ENCODE results near the gene TMPRSS6.
A peak's percentile ranks its signal among the peaks of the same experiment; 100 is the strongest.
"Not testable (repeated sequence)": the region's sequence is repeated elsewhere in the genome, so short reads cannot be mapped to it uniquely, and the experiment has no call there.

The TMPRSS6 gene

DNA sequence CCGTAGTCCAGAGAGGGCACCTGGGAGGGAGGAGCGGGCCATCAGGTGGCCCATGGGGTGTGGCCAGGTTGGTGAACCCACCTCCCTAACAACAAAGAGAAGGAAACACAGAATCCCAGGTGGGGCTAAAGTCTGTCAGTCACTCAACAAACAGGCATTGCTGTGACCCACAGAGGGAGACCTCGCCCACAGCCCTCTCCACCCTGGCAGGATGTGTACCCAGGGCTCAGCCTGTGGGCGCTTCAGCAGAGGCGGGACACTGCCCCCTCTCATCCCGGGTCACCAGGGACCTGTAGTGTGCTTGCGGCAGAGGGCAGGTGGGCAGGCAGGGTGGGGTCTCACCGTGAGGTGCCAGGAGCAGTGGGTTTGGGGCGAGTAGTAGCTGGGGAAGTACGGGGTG is 25.1 kb downstream of the TMPRSS6 start:
- DNase-seq, result no peak

DNA sequence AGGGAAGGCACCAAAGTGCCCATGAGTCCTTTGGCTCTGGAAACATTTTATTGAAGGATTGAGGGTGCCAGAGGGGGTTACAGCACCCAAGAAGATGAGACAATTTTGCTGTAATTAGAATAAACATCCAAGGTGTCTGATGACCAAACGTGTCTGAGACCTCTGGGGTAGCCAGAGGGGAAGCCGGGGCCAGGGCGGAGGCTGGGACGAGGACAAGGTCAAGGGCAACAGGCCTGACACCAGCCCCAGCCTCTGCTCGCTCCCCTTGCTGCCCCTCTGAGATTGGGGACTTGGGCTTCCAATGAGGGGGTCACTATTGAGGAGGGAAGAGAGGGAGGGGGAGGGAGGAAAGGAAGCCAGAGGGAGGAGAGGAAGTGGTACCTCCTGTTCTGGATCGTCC is 25.6 kb downstream of the TMPRSS6 start:
- DNase-seq, result no peak

DNA sequence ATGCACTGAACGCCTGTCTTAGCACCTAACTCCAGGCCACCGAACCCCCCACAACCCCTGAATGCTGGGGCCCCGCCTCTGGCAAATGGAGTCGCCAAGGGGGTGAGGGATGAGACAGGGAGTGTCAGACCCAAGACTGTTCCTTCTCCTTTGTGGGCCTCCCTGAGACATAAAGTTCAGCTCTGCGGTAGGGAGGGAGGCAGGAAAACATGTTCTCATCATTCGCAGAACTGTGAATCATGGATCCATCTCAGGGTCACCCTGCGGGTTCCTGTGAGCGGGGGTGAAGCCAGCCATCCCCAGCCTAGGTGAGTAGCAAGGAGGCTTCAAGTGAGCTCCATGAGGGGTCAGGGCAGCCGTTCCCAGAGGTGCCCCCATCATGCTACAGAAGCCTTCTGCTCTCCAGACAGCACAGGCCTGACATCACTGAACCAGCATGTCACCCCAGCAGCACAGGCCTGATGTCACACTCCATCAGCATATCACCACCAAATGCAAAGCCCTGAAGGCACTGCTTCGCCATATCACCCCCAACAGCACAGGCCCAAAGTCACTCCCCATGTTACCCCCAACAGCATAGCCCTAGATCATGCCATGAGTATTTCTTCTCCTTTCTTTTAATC is 27.2 kb downstream of the TMPRSS6 start:
- DNase-seq, result no peak

DNA sequence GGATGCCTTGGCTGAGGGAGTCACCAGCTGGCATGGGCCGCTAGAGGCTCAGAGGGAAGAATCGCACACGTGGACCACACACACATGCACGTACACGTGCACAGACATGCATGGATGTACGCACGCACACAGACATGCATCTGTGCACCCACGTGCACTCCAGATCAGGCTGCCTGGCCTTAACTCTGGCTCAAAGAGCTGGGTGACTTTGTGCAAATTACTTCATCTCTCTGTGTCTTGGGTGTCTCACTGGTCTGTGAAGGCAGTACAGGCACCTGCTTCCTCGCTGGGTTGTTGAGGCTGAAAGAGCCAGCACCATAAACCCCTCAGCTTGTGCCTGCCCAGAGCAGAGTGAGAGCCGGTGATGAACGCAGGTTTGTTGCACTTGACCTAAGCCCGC is 28.7 kb downstream of the TMPRSS6 start:
- DNase-seq, result peak; percentile 67

DNA sequence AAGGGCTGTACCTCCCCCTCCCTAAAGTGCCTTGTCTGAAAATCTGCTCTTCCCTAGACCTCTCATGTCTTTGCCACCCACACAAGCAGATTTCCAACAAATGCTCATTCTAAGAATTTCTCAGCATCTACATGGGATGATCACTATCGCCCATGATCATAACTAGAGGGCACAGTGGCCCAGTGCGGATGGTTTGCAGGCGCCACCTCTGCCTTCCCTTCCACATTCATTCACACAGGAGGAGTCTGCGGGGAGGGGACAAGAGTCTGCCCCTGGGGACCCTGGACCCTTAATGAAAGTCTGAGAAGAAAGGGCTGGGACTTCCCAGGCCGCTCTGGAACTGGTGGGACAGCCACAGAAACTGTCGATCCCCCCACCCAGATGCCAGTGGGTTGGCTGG is 29.1 kb downstream of the TMPRSS6 start:
- no peak for DNase-seq

DNA sequence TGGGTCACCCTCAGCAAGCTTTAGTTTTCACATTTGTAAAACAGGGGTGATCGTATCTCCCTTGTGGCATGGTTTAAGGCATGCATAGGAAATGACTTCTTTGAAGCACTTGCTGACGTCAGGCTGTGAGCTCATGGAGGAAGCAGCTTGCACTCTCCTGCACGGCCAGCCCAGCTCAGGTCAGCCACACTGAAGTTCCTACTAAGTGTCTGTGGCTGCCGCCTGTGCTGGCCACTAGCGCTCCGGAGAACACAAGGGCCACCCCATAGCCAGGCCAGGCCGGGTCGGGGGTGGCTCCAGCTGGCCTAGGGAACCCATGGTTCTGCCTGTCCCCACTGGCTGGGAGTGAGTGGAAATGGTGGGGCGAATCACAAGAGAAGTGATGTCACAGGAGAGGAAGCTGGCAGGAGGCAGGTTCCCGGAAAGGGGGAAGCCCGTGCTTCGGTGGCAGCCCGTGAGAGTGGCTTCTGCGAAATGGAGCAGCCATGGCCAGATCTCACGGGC is 29.8 kb downstream of the TMPRSS6 start:
- DNase-seq, result no peak

DNA sequence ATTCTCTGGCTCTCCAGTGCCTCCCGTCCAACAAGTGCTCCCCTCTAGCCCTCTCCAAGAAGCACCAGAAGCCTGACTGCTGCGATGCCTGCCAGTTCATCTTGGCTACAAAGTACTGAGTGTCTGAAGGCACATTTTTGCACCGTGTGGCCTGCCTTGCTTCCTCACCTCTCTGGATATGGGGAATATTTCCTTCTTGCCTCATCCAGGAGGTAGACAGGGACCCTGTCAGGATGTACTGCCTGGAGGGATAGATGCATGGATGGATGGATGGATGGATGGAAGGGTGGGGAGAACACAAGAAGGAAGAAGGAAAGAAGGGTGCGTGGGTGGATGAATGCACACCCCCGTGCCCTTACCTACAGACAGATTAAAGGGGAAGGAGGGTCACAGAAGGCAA is 30.4 kb downstream of the TMPRSS6 start:
- no peak for DNase-seq

DNA sequence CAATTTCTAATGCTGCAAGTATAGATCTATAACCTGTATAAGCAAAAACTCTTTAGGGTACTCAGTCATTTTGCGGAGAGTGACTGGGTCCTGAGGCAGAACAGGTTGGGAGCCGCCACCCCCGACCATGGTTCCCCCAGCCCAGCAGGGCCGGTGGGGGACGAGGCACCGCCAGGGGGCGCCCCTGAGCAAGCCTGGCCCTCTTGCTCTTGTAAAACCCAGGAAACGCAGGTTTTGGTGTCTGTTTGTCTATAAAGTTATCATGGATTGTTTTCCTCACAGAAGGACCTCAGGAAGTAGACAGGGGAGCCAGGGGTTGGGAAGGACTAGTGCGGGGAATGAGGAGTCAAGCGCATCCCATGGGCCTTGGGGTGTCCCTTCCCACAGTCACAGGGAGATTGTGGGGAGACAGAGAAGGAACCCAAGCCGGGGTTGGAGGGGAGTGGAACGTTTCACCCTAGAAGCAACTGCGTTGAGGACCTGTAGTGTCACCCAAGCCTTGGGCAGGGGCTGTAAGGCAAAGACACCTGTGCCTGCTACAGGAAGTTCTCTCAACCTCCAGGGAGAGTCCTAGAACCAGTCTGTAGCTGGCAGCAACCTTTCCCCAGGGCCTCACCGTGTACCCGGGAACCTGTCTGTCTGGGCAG is 31.6 kb downstream of the TMPRSS6 start:
- DNase-seq, result peak; percentile 22

DNA sequence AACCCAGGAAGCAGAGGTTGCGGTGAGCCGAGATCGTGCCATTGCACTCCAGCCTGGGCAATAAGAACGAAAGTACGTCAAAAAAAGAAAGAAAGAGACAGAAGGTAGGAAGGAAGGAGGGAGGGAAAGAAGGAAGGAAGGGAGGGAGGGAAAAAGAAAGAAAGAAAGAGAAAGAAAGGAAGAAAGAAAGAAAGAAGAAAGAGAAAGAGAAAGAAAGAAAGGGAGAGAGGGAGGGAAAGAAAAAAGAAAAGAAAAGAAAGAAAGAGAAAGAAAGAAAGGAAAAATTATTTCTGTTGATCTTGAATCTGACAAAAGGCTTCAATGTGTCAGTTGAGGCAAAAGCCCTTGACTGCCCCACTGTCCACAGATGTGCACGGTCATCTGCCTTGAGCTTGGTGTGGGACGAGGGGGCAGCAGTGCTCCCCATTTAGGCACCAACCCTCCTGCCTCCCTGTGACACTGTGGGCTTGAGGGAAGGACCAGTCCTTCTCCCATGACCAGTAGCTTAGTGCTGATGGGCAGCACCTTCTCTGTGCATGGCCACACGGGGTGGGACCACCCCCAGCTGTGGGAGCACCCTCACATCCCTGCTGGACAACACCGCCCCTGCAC is 33.6 kb downstream of the TMPRSS6 start:
- no peak for DNase-seq

DNA sequence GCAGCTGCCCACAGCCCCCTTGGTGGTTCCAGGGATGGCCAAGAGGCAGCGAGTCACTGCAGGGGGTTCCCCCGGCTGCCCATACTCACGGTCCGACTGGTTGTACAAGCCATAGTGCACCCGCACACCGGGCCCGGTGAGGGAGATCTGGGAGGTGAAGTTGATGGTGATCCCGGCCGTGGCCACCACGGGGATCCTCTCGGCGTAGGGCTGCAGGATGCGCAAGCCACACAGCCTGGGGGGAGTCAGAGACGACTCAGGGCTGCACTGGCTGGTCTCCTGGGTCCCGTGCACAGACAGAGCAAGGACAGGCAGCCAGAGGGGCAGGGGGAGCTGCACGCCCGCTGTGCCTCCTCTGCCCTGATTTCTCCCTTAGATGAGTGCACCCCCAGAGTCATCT is 34.5 kb downstream of the TMPRSS6 start:
- no peak for DNase-seq

DNA sequence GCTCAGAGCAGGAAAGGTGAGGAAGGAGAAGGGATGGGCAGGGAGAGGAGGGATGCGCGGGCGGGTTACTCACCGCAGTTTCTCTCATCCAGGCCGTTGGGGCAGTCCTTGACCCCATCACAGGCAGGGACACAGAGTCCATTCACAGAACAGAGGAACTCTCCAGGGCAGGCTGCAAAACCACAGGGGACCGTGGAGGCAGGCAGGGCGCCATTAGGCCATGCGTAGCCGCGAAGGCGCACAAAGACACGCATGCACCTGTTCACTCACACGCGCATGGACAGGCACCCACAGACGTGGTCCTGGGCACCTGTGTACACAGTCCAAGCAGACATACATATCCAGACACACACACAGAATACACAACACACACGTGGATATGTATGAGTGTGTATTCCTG is 35.0 kb downstream of the TMPRSS6 start:
- DNase-seq, result no peak

DNA sequence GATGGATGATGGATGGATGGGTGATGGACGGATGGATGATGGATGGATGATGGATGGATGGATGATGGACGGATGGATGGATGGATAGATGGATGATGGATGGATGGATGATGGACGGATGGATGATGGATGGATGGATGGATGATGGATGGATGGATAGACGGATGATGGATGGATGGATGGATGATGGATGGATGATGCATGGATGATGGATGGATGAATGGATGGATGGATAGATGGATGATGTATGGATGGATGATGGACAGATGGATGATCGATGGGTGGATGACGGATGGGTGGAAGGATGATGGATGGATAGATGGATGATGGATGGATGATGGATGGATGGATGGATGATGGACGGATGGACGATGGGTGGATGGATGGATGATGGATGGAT is 36.8 kb downstream of the TMPRSS6 start:
- DNase-seq, result no peak

DNA sequence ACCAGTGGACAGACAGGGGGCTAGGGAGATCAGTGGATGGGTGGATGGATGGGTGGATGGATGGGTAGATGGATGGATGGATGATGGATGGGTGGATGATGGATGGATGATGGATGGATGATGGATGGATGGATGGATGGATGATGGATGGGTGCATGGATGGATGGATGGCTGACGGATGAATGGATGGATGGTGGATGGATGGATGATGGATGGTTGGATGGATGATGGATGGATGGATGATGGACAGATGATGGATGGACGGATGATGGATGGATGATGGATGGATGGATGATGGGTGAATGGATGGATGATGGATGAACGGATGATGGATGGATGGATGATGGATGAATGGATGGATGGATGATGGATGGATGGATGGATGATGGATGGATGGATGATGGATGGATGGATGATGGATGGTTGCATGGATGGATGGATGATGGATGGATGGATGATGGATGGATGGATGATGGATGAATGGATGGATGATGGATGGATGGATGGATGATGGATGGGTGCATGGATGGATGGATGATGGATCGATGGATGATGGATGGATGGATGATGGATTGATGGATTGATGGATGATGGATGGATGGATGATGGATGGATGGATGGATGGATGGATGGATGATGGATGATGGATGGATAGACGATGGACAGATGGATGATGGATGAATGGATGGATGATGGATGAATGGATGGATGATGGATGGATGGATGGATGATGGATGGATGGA is 37.5 kb downstream of the TMPRSS6 start:
- DNase-seq, result not testable (repeated sequence)

DNA sequence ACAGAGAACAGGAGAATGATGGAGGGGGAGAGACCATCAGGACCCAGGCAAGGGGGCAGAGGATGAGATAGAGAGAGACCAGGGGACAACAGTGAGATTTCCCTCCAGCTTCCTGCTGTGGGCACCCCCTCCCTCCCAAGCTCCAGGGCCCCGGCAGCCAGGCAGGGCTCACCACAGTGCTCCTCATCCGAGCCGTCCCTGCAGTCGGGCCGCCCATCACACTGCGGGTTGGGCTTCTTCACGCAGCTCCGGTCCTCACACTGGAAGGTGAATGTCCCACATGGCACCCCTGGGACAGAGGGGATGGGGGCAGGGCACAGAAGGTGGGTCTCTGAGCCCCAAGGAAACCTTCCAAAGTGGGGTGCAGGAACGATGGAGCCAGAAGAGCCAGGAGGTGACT is 38.8 kb downstream of the TMPRSS6 start:
- no peak for DNase-seq

DNA sequence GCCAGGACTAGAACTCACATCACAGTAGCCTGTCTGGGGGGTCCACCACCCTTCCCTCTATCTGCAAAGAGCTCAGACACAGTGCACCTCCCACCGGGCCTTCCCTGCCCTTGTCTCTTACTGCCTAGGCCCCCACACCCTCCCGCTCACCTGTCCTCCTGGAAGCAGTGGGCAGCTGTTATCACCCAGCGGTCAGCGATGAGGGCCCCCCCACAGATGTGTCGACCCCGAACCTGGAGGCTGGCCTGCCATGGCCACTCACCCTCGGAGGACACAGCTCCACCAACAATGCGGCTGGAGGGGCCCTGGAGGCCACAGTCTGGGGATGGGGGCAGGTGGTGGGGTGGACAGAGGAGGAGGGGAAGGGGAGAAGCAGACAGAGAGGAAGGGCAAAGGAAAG is 39.2 kb downstream of the TMPRSS6 start:
- DNase-seq, result no peak

DNA sequence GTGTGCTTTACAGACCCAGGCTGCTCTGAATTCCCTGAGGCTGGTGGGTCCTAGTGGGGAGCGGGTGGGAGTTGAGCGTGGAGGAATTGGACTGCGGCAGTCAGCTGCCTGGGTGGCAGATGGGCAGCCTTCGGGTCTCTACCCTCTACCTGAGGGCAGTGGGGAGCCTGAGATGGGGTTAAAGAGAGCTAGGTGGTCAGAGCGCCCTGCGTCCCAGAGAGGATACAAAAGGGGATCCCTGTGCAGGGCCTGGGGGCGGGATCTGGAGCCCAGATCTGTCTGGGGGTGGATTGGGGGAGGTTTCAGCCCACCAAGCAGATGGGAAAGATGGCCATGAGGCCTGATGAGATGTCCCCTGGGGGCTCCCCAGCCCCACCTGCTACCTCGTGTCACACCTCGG is 39.8 kb downstream of the TMPRSS6 start:
- DNase-seq, result no peak

DNA sequence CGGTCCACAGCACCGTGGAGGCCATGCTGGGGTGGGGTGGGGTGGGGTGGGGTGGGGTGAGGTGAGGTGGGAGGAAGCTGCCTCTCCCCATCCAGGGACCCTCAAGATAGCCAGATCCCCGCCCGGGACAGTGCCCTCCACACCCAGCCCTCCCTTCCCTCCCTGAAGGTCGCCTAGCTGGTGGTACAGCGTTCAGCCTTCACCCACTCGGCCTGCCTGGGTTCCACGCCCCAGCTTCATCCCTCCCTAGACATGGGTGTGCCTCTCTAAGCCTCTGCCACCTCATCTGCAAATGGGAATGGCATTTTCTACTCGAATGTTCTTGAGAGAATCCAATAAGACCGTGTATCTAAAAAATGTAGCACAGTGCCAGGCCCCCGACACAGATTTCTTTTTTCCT is 40.2 kb downstream of the TMPRSS6 start:
- DNase-seq, result no peak

DNA sequence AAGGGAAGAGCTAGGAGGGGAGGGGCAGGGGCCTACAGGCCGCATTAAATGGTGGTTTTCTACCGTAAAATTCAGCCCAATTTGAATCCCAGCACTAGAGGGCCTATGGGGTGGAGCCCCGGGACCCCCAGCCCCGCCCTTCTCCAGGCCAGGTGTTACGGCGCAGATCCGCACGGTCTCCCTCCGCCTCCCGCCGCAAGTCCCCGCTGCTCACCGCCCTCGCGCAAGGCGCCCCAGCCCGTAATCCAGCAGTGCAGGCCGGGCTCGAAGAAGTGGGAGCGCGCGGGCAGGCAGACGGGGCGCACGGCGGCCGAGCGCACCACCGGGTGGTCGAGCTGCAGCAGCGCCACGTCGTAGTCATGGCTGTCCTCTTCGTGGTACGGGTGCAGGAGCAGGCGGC is 40.7 kb downstream of the TMPRSS6 start:
- DNase-seq, result no peak

DNA sequence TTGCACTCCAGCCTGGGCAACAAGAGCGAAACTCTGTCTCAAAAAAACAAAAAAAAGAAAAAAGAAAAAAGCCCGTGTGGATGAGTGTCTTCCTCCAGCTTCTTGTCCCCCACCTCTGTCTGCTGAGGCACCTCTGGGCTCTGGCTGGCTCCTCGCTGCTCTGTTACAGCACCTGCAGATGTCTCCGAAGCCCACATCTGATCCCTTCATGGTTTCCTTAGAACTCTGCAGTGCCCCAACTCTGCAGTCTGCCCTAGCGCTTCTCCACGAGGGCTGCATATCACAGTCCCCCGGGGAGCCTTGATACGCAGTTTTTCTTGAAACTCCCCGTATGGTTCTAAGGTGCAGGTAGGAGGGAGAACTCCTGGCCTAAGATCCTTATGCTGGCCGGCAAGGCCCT is 42.1 kb downstream of the TMPRSS6 start:
- no peak for DNase-seq

DNA sequence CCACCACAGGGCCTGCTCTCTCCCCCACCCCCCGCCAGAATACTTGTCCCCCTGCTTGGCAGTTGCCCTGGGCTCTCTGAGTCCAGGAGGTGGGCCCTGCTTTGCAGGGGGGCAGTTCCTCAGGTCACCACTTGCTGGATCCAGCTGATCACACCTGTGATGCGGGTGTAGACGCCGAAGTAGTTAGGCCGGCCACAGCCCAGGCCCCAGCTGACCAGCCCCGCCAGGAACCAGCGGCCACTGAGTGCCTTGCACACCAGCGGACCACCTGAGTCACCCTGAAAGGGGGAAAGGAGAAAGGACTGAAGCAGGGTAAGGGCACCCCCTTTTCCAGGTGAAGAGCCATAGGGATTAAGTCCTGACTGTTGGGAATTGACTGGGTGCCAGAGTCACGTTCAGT is 43.6 kb downstream of the TMPRSS6 start:
- DNase-seq, result no peak

DNA sequence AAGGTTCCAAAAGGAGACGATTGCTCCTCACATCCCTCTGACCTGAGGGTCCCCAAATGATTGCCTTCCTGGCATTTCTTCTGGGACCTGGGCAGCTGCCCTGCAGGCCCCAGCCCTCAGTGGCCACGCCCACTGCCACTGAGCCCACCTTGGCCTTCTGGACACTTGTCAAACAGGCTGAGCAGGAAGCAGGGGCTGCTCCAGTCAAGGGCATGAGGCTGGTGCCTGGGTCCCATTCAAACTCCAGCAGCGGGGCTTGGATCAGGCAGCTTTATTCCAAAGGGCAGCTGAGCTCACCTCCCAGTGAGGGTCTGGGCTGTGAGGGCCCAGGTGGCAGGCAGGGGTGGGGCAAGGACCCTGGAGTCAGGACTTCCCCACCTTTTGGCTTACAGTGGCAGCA is 44.3 kb downstream of the TMPRSS6 start:
- no peak for DNase-seq

DNA sequence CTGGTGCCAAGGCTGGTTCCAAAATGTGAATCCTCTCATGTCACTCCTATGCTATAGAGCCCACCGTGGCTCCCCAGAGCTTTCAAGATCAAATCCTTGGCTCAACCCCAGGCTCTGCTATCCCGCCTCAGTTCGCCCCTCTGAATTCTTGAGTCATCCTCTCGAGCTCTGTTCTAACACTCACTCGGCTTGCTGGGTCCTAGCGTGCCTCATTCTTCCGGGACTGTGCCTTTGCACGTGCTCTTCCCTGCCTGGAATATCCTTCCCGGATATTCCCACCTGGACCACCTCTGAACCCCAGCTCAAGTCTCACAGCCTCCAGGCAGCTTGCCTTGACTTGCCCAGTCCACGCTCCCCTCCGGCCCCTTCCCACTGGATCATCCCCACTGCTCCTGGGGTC is 45.0 kb downstream of the TMPRSS6 start:
- DNase-seq, result no peak

DNA sequence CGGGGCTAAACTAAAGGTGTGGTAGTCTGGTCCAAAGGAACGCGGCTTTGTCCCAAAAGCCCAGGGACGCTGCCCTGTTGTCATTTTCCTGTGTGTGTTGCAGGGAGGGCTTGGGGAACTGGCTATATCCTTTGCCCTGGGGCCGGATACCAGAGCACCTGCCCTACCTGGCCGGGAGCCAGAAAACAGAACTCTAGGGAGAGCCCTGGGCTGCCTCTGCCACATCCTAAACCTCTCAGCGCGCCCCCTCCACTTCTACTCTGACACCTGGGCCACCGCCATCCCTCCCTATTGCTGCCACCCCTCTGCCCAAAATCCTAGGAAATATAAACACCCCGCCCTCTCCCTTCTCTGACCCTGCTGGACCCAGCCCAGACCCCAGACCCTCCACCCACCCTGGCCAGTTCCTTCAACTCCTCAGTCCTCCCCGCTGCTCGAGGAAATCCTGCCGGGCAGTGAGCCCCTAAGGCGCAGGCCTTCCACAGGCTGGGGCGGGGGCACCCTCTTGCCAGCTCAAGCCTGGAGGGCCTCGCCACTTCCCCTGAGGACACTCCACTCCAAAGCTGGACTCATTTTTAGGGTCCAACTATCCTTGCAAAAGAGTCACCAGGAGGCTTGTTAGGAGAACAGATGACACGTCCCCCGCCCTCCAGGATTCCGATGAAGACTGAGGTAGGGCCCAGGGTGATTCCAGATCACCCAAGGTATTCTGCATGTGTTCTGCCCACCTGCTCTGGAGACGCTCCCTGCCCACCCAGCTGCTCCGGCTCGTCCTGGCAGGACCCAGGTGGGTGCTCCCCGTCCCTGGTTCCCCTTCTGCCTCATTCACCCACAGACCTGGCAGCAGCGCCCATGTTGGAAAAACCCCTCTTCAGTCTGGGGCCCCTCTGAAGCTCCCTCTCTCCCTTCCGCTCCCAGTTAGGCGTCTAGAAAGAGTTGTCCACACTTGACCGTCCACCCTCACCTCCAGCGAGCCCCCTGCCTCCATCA is 45.8 kb downstream of the TMPRSS6 start:
- no peak for DNase-seq
